A549 (cell line): ENCODE data around the gene PPP4R3A. TPM values are rescaled to one million over a fixed set of nuclear protein-coding genes. Genes with fewer than 3 reads are reported as not detected.
"Not testable (repeated sequence)": the region's sequence is repeated elsewhere in the genome, so short reads cannot be mapped to it uniquely, and the experiment has no call there.

Experiments used
- ATAC-seq, 2 experiments: fragments of 200-7000 bp in 1 of 2; fragments of >200 bp in 1 of 2; cut with Nextera tagmentation in 1 of 2; cut with Tn5 transposase in 1 of 2; 3 replicates each; pipeline versions ENCODE4 v1.8.0 to v1.9.1; 2018 to 2020; ENCODE audit warnings: mild to moderate bottlenecking in 1 of 2, moderate library complexity in 1 of 2
- CTCF ChIA-PET: fragments of 300-600 bp; sonication (Branson Sonifier 250); formaldehyde crosslinking; extraction: SDS; loops from one replicate; lab custom pipeline; 2021; ENCODE audit warnings: antibody characterized with exemption, inconsistent platforms; lab: Yijun Ruan, JAX
- POLR2A ChIA-PET: fragments of 350-600 bp; formaldehyde crosslinking; extraction: SDS; loops from one replicate; lab custom pipeline; 2021; ENCODE audit warnings: antibody characterized with exemption, inconsistent platforms; lab: Yijun Ruan, JAX
- DNase-seq, 2 experiments: peaks; one replicate each; pipeline versions ENCODE4 v3.0.0 to v3.0.0-alpha.2; 2011 to 2016; ENCODE audit warnings: low read depth in 1 of 2, low spot score in 1 of 2
- FAIRE-seq: peaks from 2 replicates; lab custom pipeline; 2011; peaks lifted over from hg19 to GRCh38; lab: Jason Lieb, UNC
- H3K27ac ChIP-seq, 2 experiments: fragments of >200 bp; sonication (Bioruptor Twin); formaldehyde crosslinking; 3 replicates each; pipeline ENCODE4 v1.5.1; 2016 to 2017
- H3K4me1 ChIP-seq: fragments of >200 bp; sonication (Bioruptor Twin); formaldehyde crosslinking; 3 replicates; pipeline ENCODE4 v1.6.1; 2016
- H3K4me2 ChIP-seq: fragments of >200 bp; sonication (Bioruptor Twin); formaldehyde crosslinking; 3 replicates; pipeline ENCODE4 v1.6.1; 2016
- H3K4me3 ChIP-seq: fragments of >200 bp; sonication (Bioruptor Twin); formaldehyde crosslinking; 3 replicates; pipeline ENCODE4 v1.5.1; 2016
- H3K9me3 ChIP-seq: fragments of >200 bp; sonication (Bioruptor Twin); formaldehyde crosslinking; 3 replicates; pipeline ENCODE4 v1.6.1; 2016
- CBX8 ChIP-seq: fragments of 200-600 bp; sonication (generic); IDR thresholded peaks from 2 replicates; pipeline ENCODE4 v1.6.1; 2016
- CEBPB ChIP-seq, 2 experiments: fragments of >200 bp in 1 of 2; sonication (Bioruptor Twin) in 1 of 2; formaldehyde crosslinking in 1 of 2; IDR thresholded peaks; 2 replicates each; pipeline ENCODE4 v1.6.1; 2012 to 2016
- EHMT2 ChIP-seq: fragments of 200-600 bp; sonication (generic); IDR thresholded peaks from 2 replicates; pipeline ENCODE4 v1.6.1; 2016; ENCODE audit warnings: antibody characterized with exemption, low read depth, mild to moderate bottlenecking, moderate library complexity
- ELK1 ChIP-seq: fragments of 150-350 bp; IDR thresholded peaks from 2 replicates; pipeline ENCODE4 v1.6.1; 2014; ENCODE audit warnings: low read depth, mild to moderate bottlenecking, low read length
- ESRRA ChIP-seq: fragments of 150-350 bp; IDR thresholded peaks from 2 replicates; pipeline ENCODE4 v1.6.1; 2014; ENCODE audit warnings: mild to moderate bottlenecking, low read length, borderline replicate concordance
- KDM5A ChIP-seq: fragments of 200-600 bp; sonication (generic); IDR thresholded peaks from 2 replicates; pipeline ENCODE4 v1.6.1; 2016; ENCODE audit warnings: antibody characterized with exemption, mild to moderate bottlenecking
- MAFK ChIP-seq: fragments of 450-650 bp; IDR thresholded peaks from 2 replicates; pipeline ENCODE4 v1.6.1; 2014; ENCODE audit not compliant: partially characterized antibody
- NFE2L2 ChIP-seq: fragments of 150-350 bp; conservative IDR thresholded peaks from 2 replicates; pipeline ENCODE4 v1.6.1; 2014; ENCODE audit warnings: low read length
- PHF8 ChIP-seq: fragments of 200-600 bp; sonication (generic); IDR thresholded peaks from 2 replicates; pipeline ENCODE4 v1.6.1; 2016; ENCODE audit warnings: low read depth, mild to moderate bottlenecking, antibody characterized with exemption, moderate library complexity, borderline replicate concordance
- RAD21 ChIP-seq, 2 experiments: fragments of >200 bp in 1 of 2; sonication (Bioruptor Twin) in 1 of 2; formaldehyde crosslinking in 1 of 2; IDR thresholded peaks in 1 of 2; conservative IDR thresholded peaks in 1 of 2; 2 replicates in 1 of 2; 3 replicates in 1 of 2; pipeline ENCODE4 v1.6.1; 2012 to 2018; ENCODE audit warnings: inconsistent platforms in 1 of 2
- RARB ChIP-seq: fragments of 250-450 bp; sonication (Bioruptor Pico); IDR thresholded peaks from 2 replicates; pipeline ENCODE4 v1.8.0; 2021; ENCODE audit warnings: mild to moderate bottlenecking, moderate library complexity
- TP53 ChIP-seq: fragments of 250-450 bp; sonication (Bioruptor Pico); IDR thresholded peaks from 2 replicates; pipeline ENCODE4 v1.5.0; 2021; ENCODE audit warnings: mild to moderate bottlenecking, moderate library complexity
- ZC3H11A ChIP-seq: fragments of 450-650 bp; IDR thresholded peaks from 2 replicates; pipeline ENCODE4 v1.6.1; 2014; ENCODE audit warnings: antibody characterized with exemption, mild to moderate bottlenecking
- ZFP36 ChIP-seq: fragments of 450-650 bp; IDR thresholded peaks from 2 replicates; pipeline ENCODE4 v1.6.1; 2014; ENCODE audit warnings: borderline replicate concordance; ENCODE audit not compliant: partially characterized antibody
- WGBS: methylation state at CpG from one replicate; pipeline ENCODE4 v1.1.6; 2017; ENCODE audit errors: missing lambda C conversion rate; 5-methylcytosine and 5-hydroxymethylcytosine counted together
- polyA plus RNA-seq, 4 experiments: library from polyadenylated mRNA; depleted of rRNA in 3 of 4; stranded (reverse); fragments of >200 nt; fragmentation: RNase III in 1 of 4; extraction: RNeasy Plus Mini Kit Qiagen cat#74134 plus additional on column Dnase treatment in 1 of 4; gene quantifications; 2 replicates in 3 of 4; 3 replicates in 1 of 4; pipeline ENCODE4 v1.2.3, GENCODE V29; 2011 to 2017
- TF ChIP-seq, protein P1 (sequence below): IDR thresholded peaks from 2 replicates; pipeline ENCODE4 v1.6.1; 2012

The PPP4R3A gene
- polyA plus RNA-seq, 2 of the 4 experiments (the other 2 are of a cell fraction): 69.5 to 83.6 TPM

GRCh38 chr14:91494392-91495065 lies 15.6 kb downstream of the PPP4R3A start:
- H3K4me3 ChIP-seq, FAIRE-seq, POLR2A ChIA-PET, H3K27ac ChIP-seq, H3K4me2 ChIP-seq, H3K9me3 ChIP-seq, ATAC-seq, DNase-seq: not testable (repeated sequence)
- H3K4me1 ChIP-seq: peaks cover 39% of the 10 kb centered on the region
- CTCF ChIA-PET: interaction anchor here (0.6 kb wide), 1 partner anchor 10 kb away, joined by 3 read pairs; no protein-coding TSS in a partner anchor
- WGBS: 80% methylated on average over 8 of the region's 8 CpGs

- H3K27ac ChIP-seq: no peak overlapping the region
- ChIA-PET POLR2A (no interaction called here), CTCF (no interaction called here)
- FAIRE-seq (no peak), DNase-seq (no peak), ATAC-seq (no peak)
- TF ChIP-seq ESRRA: no peak
- TF ChIP-seq CEBPB (IDR thresholded peaks at IDR 0.05): 0 out of 4 replicates have a peak, but pooled peaks of 1 of the 2 experiments have one; percentile 6
- no peaks in the 10 kb centered on the region for H3K9me3 ChIP-seq
- no peak overlapping the region for H3K4me2 ChIP-seq
- no peak overlapping the region for H3K4me3 ChIP-seq
- peaks cover 37% of the 10 kb centered on the region for H3K4me1 ChIP-seq
- WGBS: 85% methylated on average over 3 of the region's 3 CpGs
Measured at GRCh38 chr14:91493169-91493568, 16.9 kb downstream of the PPP4R3A start.

DNA sequence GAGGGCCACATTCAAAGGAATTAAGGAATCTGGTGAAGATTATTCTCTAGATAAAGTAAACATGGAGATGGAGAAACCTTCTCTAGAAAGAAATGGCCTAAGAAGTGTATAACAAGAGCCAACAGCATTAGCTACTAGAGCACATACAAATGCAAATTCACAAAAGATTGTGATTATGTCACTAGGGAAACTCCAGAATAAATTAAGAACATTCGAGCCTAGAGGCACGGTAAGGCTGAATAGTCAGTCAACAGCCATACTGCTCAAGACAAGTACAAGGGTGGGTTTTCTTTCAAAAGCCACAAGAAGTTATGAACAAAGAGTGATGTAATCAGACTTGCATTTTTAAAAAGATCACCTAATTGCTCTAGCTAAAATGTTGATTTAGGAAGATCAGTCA lies 25.4 kb downstream of the PPP4R3A start:
- POLR2A ChIA-PET: no interaction called here
- CTCF ChIA-PET: no interaction called here
- H3K4me3 ChIP-seq: no peak overlapping the region

GRCh38 chr14:91484186-91484585 lies 25.9 kb downstream of the PPP4R3A start:
- H3K9me3 ChIP-seq: no peaks in the 10 kb centered on the region
- FAIRE-seq (no peak), DNase-seq (no peak), ATAC-seq (no peak)
- no peak overlapping the region for H3K27ac ChIP-seq
- CTCF ChIA-PET: interaction anchor here (0.7 to 1.4 kb wide), 2 partner anchors 8 to 10 kb away, joined by 3 read pairs; no protein-coding TSS in a partner anchor
- H3K4me2 ChIP-seq: no peak overlapping the region
- H3K4me1 ChIP-seq: peaks cover 10% of the 10 kb centered on the region; the same call in 2 of the 3 replicates
- POLR2A ChIA-PET: no interaction called here
- H3K4me3 ChIP-seq: no peak overlapping the region
- TF ChIP-seq NFE2L2 (no peak), RAD21 (conservative IDR thresholded peaks at IDR 0.05 in 1 of 2, IDR thresholded peaks at IDR 0.05 in 1 of 2) (peak in 1 of 2 experiments; percentile 12; a peak in 1 of 5 replicates)
- 89% methylated on average over 3 of the region's 3 CpGs for WGBS

More for the DNA sequence above, 25.4 kb downstream of the PPP4R3A start:
- 91% methylated on average over 2 of the region's 2 CpGs for WGBS
- H3K4me1 ChIP-seq: peaks cover 10% of the 10 kb centered on the region; the same call in 2 of the 3 replicates
- DNase-seq: no peak
- ATAC-seq: no peak
- H3K27ac ChIP-seq: no peak overlapping the region
- no peaks in the 10 kb centered on the region for H3K9me3 ChIP-seq
- FAIRE-seq: no peak
- H3K4me2 ChIP-seq: no peak overlapping the region
- no peak for TF ChIP-seq ZFP36
- no peak for TF ChIP-seq CEBPB (IDR thresholded peaks at IDR 0.05)
- TF ChIP-seq ELK1: no peak
- no peak for TF ChIP-seq CBX8
- no peak for TF ChIP-seq PHF8
- TF ChIP-seq ZC3H11A: no peak
- TF ChIP-seq, protein P1, sequence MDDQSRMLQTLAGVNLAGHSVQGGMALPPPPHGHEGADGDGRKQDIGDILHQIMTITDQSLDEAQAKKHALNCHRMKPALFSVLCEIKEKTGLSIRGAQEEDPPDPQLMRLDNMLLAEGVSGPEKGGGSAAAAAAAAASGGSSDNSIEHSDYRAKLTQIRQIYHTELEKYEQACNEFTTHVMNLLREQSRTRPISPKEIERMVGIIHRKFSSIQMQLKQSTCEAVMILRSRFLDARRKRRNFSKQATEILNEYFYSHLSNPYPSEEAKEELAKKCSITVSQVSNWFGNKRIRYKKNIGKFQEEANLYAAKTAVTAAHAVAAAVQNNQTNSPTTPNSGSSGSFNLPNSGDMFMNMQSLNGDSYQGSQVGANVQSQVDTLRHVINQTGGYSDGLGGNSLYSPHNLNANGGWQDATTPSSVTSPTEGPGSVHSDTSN: no peak
- no peak for TF ChIP-seq RARB (CRISPR knock-in tag)
- no peak for TF ChIP-seq EHMT2
- no peak for TF ChIP-seq TP53 (CRISPR knock-in tag)
- TF ChIP-seq MAFK: no peak
- TF ChIP-seq KDM5A: no peak
- TF ChIP-seq ESRRA: no peak
